MCF 10A (cell line): ENCODE results near the gene MAP3K15. TPM values are rescaled to one million over a fixed set of nuclear protein-coding genes. Genes with fewer than 3 reads are reported as not detected.

Experiments used
- BruUV-seq: library from RNA; stranded (reverse); fragments of 400-500 nt; replicated peaks from 2 replicates; lab custom pipeline; 2021; lab: Mats Ljungman, UMichigan
- CTCF ChIA-PET: fragments of 300-600 bp; sonication (Branson Sonifier 250); formaldehyde crosslinking; extraction: SDS; loops from one replicate; lab custom pipeline; 2021; ENCODE audit warnings: antibody characterized with exemption, inconsistent platforms; lab: Yijun Ruan, JAX
- POLR2A ChIA-PET: fragments of 300-600, 350-650 bp; sonication (Branson Sonifier 250); formaldehyde crosslinking; extraction: SDS; loops from one replicate; lab custom pipeline; 2020; ENCODE audit warnings: antibody characterized with exemption, inconsistent platforms; lab: Yijun Ruan, JAX
- DNase-seq: peaks from one replicate; pipeline ENCODE4 v3.0.0-alpha.2; 2018; ENCODE audit not compliant: unreplicated experiment
- H3K27ac Mint-ChIP-seq: one replicate; pipeline ENCODE4 v1.8.0; 2022; ENCODE audit warnings: mild to moderate bottlenecking, low read depth, mixed read lengths; ENCODE audit not compliant: unreplicated experiment
- H3K27me3 Mint-ChIP-seq: one replicate; pipeline ENCODE4 v1.8.0; 2022; ENCODE audit warnings: mixed read lengths; ENCODE audit not compliant: insufficient read depth, unreplicated experiment
- H3K36me3 Mint-ChIP-seq: one replicate; pipeline ENCODE4 v1.8.0; 2022; ENCODE audit warnings: mild to moderate bottlenecking, moderate library complexity, mixed read lengths; ENCODE audit not compliant: insufficient read depth, unreplicated experiment
- H3K4me1 Mint-ChIP-seq: one replicate; pipeline ENCODE4 v1.8.0; 2022; ENCODE audit warnings: mixed read lengths; ENCODE audit not compliant: insufficient read depth, unreplicated experiment
- H3K4me3 Mint-ChIP-seq: one replicate; pipeline ENCODE4 v1.8.0; 2022; ENCODE audit warnings: mild to moderate bottlenecking, moderate library complexity, mixed read lengths; ENCODE audit not compliant: unreplicated experiment
- H3K9me3 Mint-ChIP-seq: one replicate; pipeline ENCODE4 v1.8.0; 2022; ENCODE audit warnings: mixed read lengths; ENCODE audit not compliant: unreplicated experiment
- intact Hi-C: fragments of 100-400 bp; cut with micrococcal nuclease; formaldehyde crosslinking; loops from 2 replicates; pipeline ENCODE4 v1.14.1; 2022
- total RNA-seq: library from RNA; stranded (reverse); gene quantifications from 2 replicates; pipeline ENCODE4 v1.2.3, GENCODE V29; 2022
- TF ChIP-seq, protein P1 (sequence below): fragments of 200-600 bp; IDR thresholded peaks from one replicate; pipeline ENCODE4 v1.8.0; 2022; ENCODE audit warnings: antibody characterized with exemption, mild to moderate bottlenecking; ENCODE audit not compliant: unreplicated experiment

Gene MAP3K15
- total RNA-seq, 1 experiment from 2014 or later = not detected

- Mint-ChIP-seq H3K4me1 (peaks cover 12% of the 10 kb centered on the region), H3K36me3 (no peaks in the 10 kb centered on the region), H3K27ac (peak within 1 kb of the TSS; percentile 75), H3K4me3 (peak within 1 kb of the TSS; percentile 81), H3K9me3 (no peaks in the 10 kb centered on the region), H3K27me3 (no peaks in the 10 kb centered on the region)
- intact Hi-C loops = no loop called here
- TF ChIP-seq, protein P1, sequence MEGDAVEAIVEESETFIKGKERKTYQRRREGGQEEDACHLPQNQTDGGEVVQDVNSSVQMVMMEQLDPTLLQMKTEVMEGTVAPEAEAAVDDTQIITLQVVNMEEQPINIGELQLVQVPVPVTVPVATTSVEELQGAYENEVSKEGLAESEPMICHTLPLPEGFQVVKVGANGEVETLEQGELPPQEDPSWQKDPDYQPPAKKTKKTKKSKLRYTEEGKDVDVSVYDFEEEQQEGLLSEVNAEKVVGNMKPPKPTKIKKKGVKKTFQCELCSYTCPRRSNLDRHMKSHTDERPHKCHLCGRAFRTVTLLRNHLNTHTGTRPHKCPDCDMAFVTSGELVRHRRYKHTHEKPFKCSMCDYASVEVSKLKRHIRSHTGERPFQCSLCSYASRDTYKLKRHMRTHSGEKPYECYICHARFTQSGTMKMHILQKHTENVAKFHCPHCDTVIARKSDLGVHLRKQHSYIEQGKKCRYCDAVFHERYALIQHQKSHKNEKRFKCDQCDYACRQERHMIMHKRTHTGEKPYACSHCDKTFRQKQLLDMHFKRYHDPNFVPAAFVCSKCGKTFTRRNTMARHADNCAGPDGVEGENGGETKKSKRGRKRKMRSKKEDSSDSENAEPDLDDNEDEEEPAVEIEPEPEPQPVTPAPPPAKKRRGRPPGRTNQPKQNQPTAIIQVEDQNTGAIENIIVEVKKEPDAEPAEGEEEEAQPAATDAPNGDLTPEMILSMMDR = no peak
- CTCF ChIA-PET = no interaction called here
- TSS peak; percentile 39 for BruUV-seq
- DNase-seq = peak; percentile 90
- POLR2A ChIA-PET = interaction anchor here (2.1 kb wide), 1 partner anchor 325 kb away, joined by 5 read pairs; no protein-coding TSS in a partner anchor
Observed at GRCh38 chrX:19343535-19344408, 171.5 kb downstream of the MAP3K15 start, which contains the start of gene PDHA1. PDHA1 (plus strand) TSS chrX:19343927; CDS start chrX:19344038, 111 bp downstream.

DNA sequence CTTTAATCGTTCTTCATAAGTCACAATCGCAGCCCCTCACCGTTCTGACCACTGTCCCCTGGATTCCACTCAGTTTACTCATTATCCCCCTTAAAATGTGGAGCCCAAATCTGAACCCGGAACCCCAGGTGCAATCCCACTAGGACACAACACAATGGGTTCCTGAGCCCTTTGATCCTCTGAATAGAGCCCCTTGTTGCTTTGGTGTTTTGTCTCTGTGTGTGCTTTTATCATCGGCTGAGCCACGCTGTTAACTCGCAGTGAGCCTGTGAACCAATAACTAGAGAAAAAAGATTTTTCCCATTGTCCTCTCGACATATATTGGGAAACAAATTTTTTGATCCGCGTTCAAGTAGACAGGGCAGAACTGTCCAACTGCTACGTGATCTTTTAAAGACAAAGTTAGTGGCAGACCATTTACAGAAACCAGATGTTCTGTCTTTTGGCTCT, 172.2 kb downstream of the MAP3K15 start:
- peak overlapping the region; percentile 75 for H3K27ac Mint-ChIP-seq
- ChIA-PET POLR2A (interaction anchor here (2.1 kb wide), 1 partner anchor 324 kb away, joined by 5 read pairs; no protein-coding TSS in a partner anchor), CTCF (no interaction called here)
- BruUV-seq = no TSS peak
- no peaks in the 10 kb centered on the region for H3K36me3 Mint-ChIP-seq
- no peaks in the 10 kb centered on the region for H3K27me3 Mint-ChIP-seq
- peak overlapping the region; percentile 81 for H3K4me3 Mint-ChIP-seq
- TF ChIP-seq, protein P1 = no peak
- no peak for DNase-seq
- peaks cover 12% of the 10 kb centered on the region for H3K4me1 Mint-ChIP-seq
- intact Hi-C loops = no loop called here
- no peaks in the 10 kb centered on the region for H3K9me3 Mint-ChIP-seq

GRCh38 chrX:19342331-19342906, 172.9 kb downstream of the MAP3K15 start:
- Mint-ChIP-seq H3K4me1 (peaks cover 7% of the 10 kb centered on the region), H3K9me3 (no peaks in the 10 kb centered on the region), H3K27ac (no peak overlapping the region), H3K36me3 (no peaks in the 10 kb centered on the region), H3K27me3 (no peaks in the 10 kb centered on the region), H3K4me3 (no peak overlapping the region)
- TF ChIP-seq, protein P1 = no peak
- ChIA-PET POLR2A (interaction anchor here (2.1 kb wide), 1 partner anchor 324 kb away, joined by 5 read pairs; no protein-coding TSS in a partner anchor), CTCF (interaction anchor here (0.7 kb wide), 2 partner anchors 300 to 1645 kb away, joined by 4 to 5 read pairs; no protein-coding TSS in a partner anchor)
- no TSS peak for BruUV-seq
- intact Hi-C loops = no loop called here
- no peak for DNase-seq
